Melanocyte of skin (primary cell): ENCODE measurements around the gene ACTL6B. TPM values are rescaled to one million over a fixed set of nuclear protein-coding genes. Genes with fewer than 3 reads are reported as not detected.

Source experiments
- total RNA-seq, 2 donors: library from RNA; depleted of rRNA; stranded (reverse); fragments of >200 nt; gene quantifications; 2 replicates each; pipeline ENCODE4 v1.2.3, GENCODE V29; 2012

ACTL6B gene
- not detected for total RNA-seq

GRCh38 chr7:100655908-100656674 lies at the start of gene ACTL6B:
Gene ACTL6B (minus strand): TSS chr7:100656448. CDS start chr7:100656354, 94 bp downstream.

DNA sequence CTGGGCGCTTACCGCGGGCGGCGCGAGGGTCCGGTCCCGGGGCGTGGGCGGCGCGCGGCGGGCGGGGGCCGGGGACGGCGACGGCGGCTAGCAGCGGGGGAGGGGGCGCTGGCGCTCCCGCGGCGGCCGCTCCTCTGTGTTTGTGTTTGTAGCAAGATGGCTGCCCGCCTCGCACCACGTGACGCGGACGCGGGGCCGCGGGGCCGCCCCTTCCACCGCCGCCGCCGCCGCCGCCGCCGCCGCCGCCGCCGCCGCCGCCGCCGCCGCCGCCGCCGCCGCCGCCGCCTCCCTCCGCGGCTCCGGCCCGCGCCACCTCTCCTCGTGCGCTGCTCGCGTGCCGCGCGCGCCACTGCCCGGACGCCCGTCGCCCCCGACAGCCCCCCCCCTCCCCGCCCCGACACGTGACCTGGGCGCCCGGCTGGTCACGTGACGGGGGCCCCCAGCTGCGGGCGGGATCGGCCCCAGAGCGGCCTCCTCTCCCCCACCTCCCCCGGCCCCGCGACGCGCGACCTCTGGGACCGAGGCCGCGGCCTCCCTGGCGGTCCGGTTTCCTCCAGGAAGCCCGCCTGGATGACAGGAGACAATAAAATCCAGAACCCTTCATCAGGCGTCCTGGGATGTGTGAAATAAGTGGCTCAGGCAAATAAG lies 38.0 kb upstream of the ACTL6B start, which contains the start of gene GIGYF1:
Gene GIGYF1, minus strand, starts transcription at position 153 of the 648 bp plus-strand sequence. CDS start 6,012 bp downstream, outside the sequence.

GRCh38 chr7:100673302-100673941 lies 17.2 kb upstream of the ACTL6B start, which contains the start of gene GNB2:
Gene GNB2 (plus strand): TSS chr7:100673740. CDS start chr7:100676266, 2,526 bp downstream.

GRCh38 chr7:100641463-100641859 lies 14.8 kb downstream of the ACTL6B start, which contains the start of gene TFR2:
Gene TFR2 (minus strand): TSS chr7:100641552. CDS start chr7:100641509, 43 bp downstream.

DNA sequence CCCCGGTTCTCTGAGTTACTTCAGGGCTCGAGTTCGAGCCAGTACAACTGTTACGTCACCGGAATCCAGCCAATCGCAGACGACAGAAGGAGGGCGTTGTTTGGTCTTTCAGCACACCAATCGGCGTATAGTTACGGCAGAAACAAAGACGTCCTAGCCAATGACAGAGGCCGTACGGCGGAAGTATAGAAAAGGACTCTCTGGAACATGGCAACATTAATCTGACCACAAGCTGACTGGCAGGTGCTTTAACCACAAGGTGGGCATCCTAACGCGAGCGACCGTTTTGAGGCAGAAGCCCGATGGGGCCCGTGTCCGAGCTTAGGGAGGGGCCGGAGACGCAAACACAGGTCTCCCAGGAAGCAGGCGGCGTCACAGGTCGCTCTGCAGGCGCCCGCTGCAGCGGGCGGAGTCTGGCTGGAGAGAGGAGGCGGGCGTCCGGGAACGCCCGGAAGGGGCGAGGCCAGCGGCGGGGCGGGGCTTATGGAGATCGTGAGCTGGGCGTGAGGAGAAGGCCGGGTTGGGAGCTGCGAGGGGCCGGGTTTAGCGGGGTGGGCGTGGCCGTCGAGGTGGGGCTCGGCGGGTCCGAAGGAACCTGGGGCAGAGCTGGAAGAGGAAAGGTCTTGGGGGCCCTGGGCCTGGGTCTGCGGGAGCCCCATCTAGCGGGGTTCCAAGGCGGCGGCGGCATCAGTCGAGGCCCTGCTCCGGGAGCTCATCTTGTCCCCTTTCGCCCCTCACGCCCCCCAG lies 44.1 kb downstream of the ACTL6B start, which contains the start of gene MOSPD3:
Gene MOSPD3, plus strand, starts transcription at position 558 of the 747 bp plus-strand sequence. CDS start 252 bp downstream, outside the sequence.

Other genes starting within 250 kb of the ACTL6B start
- gene ZCWPW1, start 227.7 kb downstream of the ACTL6B start, total RNA-seq: 1 to 10 TPM in 1 of 2 donors, under 1 TPM in 1; 0.33 to 3.1 TPM
- 10 to 100 TPM; 24.3 to 28.6 TPM for gene MEPCE, start 226.6 kb downstream of the ACTL6B start, total RNA-seq
- gene PPP1R35, start 220.0 kb downstream of the ACTL6B start, total RNA-seq: 10 to 100 TPM; 15.8 to 22.6 TPM
- under 1 TPM in 1 of 2 donors, not detected in 1; 0.33 TPM for gene SPACDR, start 192.2 kb downstream of the ACTL6B start, total RNA-seq
- 10 to 100 TPM; 38.0 to 46.1 TPM for gene TSC22D4, start 177.2 kb downstream of the ACTL6B start, total RNA-seq
- gene NYAP1, start 172.5 kb downstream of the ACTL6B start, total RNA-seq: under 1 TPM; under 0.01 to 0.33 TPM
- gene AGFG2, start 117.2 kb downstream of the ACTL6B start, total RNA-seq: 10 to 100 TPM; 14.1 to 16.0 TPM
- gene SAP25, start 82.5 kb downstream of the ACTL6B start, total RNA-seq: not detected
- 10 to 100 TPM; 25.0 to 40.6 TPM for gene LRCH4, start 70.3 kb downstream of the ACTL6B start, total RNA-seq
- gene FBXO24, start 70.1 kb downstream of the ACTL6B start, total RNA-seq: under 1 TPM; under 0.01 to 0.69 TPM
- gene PCOLCE, start 54.1 kb downstream of the ACTL6B start, total RNA-seq: 1 to 10 TPM in 1 of 2 donors, under 1 TPM in 1; 0.33 to 2.4 TPM
- gene MOSPD3, start 43.9 kb downstream of the ACTL6B start, total RNA-seq: 1 to 10 TPM; 4.7 to 7.2 TPM
- under 1 TPM; 0.34 to 1.00 TPM for gene TFR2, start 14.9 kb downstream of the ACTL6B start, total RNA-seq
- 100 to 1,000 TPM in 1 of 2 donors, 10 to 100 TPM in 1; 69.2 to 105 TPM for gene GNB2, start 17.3 kb upstream of the ACTL6B start, total RNA-seq
- 10 to 100 TPM; 14.3 to 17.9 TPM for gene GIGYF1, start 37.8 kb upstream of the ACTL6B start, total RNA-seq
- 10 to 100 TPM; 35.4 to 73.9 TPM for gene POP7, start 49.7 kb upstream of the ACTL6B start, total RNA-seq
- gene EPO, start 64.0 kb upstream of the ACTL6B start, total RNA-seq: not detected
- gene ZAN, start 77.1 kb upstream of the ACTL6B start, total RNA-seq: not detected
- 10 to 100 TPM; 21.0 to 49.0 TPM for gene EPHB4, start 171.1 kb upstream of the ACTL6B start, total RNA-seq
- gene SLC12A9, start 196.3 kb upstream of the ACTL6B start, total RNA-seq: 10 to 100 TPM; 15.5 to 20.0 TPM
- gene TRIP6, start 210.9 kb upstream of the ACTL6B start, total RNA-seq: 100 to 1,000 TPM in 1 of 2 donors, 10 to 100 TPM in 1; 96.7 to 102 TPM
- gene SRRT, start 218.7 kb upstream of the ACTL6B start, total RNA-seq: 10 to 100 TPM; 35.8 to 52.0 TPM
- gene UFSP1, start 233.3 kb upstream of the ACTL6B start, total RNA-seq: 1 to 10 TPM; 5.2 to 7.0 TPM
- gene ACHE, start 239.4 kb upstream of the ACTL6B start, total RNA-seq: under 1 TPM in 1 of 2 donors, not detected in 1; 0.34 TPM